Lower lobe of right lung (tissue), 2 donors: ENCODE results near the gene CFAP77. TPM values are rescaled to one million over a fixed set of nuclear protein-coding genes. Genes with fewer than 3 reads are reported as not detected.

ENCODE experiments used
- ATAC-seq, 2 donors: fragments of 200-7000 bp; cut with Tn5 transposase; one replicate each; pipeline ENCODE4 v1.9.1; 2020 to 2022; ENCODE audit warnings: mild to moderate bottlenecking in 2 of 2, moderate library complexity in 2 of 2
- DNase-seq: peaks from one replicate; pipeline ENCODE4 v3.0.0-alpha.2; 2020
- H3K27ac ChIP-seq: fragments of 200-600 bp; one replicate; pipeline ENCODE4 v1.8.0; 2022
- H3K27me3 ChIP-seq: fragments of 200-600 bp; one replicate; pipeline ENCODE4 v1.8.0; 2022; ENCODE audit warnings: low read depth
- H3K36me3 ChIP-seq: fragments of 200-600 bp; one replicate; pipeline ENCODE4 v1.8.0; 2022; ENCODE audit warnings: mild to moderate bottlenecking
- H3K4me1 ChIP-seq: fragments of 200-600 bp; one replicate; pipeline ENCODE4 v1.8.0; 2022
- H3K4me3 ChIP-seq: fragments of 200-600 bp; one replicate; pipeline ENCODE4 v1.8.0; 2022; ENCODE audit warnings: mild to moderate bottlenecking
- H3K9me3 ChIP-seq: fragments of 200-600 bp; one replicate; pipeline ENCODE4 v1.8.0; 2022
- intact Hi-C: fragments of 100-400 bp; cut with DNase I; formaldehyde crosslinking; loops from one replicate; pipeline ENCODE4 v1.11.0; 2022
- total RNA-seq: library from RNA; stranded (reverse); fragmentation: NEBNext Ultra II Directional; extraction: Animal tissue kit (Norgen Biotek cat#: 25700); gene quantifications from one replicate; pipeline ENCODE4 v1.2.1, GENCODE V29; 2021
- TF ChIP-seq, protein P1 (sequence below): fragments of 200-600 bp; IDR thresholded peaks from one replicate; pipeline ENCODE4 v1.8.0; 2022; ENCODE audit warnings: antibody characterized with exemption, mild to moderate bottlenecking
- donor health status: DM: no; HTN: yes; CAD: no; lungs with severe emphysema.

The CFAP77 gene
- total RNA-seq, 1 donor from 2014 or later = 3.7 TPM

DNA sequence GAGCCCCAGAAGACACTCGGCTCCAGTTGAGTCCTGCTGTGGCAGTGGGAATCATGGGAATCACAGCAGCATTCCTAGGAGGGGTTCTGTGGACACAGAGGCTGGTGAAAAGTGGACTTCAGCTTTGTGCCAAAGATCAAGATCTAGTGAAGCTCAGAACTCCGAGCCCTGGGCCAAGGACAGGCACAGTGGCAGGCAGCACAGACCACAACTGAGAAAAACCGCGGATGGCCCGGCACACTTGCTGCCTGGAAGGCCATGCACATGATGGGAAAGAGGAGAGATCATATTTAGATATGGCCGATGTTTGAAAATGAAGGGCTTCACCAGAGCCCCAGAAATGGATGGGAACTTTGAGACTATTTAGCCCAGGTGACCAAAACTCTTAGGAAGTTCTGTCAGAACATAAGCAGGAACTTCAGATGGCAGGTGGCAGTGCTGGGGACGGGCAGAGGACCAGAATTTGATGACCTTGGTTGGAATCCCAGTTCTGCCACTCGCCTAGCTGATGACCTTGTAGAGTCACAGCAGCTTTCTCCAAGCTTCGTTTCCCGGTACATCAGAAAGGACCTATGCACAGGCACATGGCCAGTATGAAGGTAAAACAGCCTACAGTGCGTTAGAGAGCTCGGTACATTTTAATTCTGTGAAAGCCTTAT, 190.4 kb downstream of the CFAP77 start:
- Histone ChIP-seq H3K4me3 (no peak overlapping the region), H3K4me1 (no peaks in the 10 kb centered on the region), H3K27me3 (no peaks in the 10 kb centered on the region), H3K27ac (no peak overlapping the region), H3K9me3 (no peaks in the 10 kb centered on the region), H3K36me3 (peaks cover 49% of the 10 kb centered on the region)
- TF ChIP-seq, protein P1, sequence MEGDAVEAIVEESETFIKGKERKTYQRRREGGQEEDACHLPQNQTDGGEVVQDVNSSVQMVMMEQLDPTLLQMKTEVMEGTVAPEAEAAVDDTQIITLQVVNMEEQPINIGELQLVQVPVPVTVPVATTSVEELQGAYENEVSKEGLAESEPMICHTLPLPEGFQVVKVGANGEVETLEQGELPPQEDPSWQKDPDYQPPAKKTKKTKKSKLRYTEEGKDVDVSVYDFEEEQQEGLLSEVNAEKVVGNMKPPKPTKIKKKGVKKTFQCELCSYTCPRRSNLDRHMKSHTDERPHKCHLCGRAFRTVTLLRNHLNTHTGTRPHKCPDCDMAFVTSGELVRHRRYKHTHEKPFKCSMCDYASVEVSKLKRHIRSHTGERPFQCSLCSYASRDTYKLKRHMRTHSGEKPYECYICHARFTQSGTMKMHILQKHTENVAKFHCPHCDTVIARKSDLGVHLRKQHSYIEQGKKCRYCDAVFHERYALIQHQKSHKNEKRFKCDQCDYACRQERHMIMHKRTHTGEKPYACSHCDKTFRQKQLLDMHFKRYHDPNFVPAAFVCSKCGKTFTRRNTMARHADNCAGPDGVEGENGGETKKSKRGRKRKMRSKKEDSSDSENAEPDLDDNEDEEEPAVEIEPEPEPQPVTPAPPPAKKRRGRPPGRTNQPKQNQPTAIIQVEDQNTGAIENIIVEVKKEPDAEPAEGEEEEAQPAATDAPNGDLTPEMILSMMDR = no peak
- DNase-seq (no peak), ATAC-seq (no peak)
- intact Hi-C loops = no loop called here

DNA sequence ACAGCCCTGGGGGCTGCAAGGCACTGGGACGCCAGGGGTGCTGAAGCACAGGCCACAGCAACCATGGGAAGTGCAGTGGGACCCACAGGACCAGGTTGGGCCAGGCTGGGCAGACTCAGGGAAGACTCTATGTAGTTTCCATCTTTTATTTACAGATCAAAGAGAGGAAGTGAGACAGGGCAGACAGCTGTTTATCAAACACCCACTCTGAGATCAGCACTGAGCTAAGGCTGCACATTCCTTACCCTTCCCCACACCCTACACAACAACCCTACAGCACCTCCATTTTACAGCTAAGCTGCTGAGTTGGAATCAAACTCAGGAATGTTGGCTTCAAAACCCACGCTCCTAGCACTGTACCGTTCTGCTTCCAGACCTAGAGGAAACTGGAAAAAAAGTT, 192.2 kb downstream of the CFAP77 start:
- Histone ChIP-seq H3K4me3 (no peak overlapping the region), H3K36me3 (peaks cover 57% of the 10 kb centered on the region), H3K27me3 (no peaks in the 10 kb centered on the region), H3K27ac (no peak overlapping the region), H3K4me1 (no peaks in the 10 kb centered on the region), H3K9me3 (no peaks in the 10 kb centered on the region)
- ATAC-seq (no peak), DNase-seq (no peak)
- TF ChIP-seq, protein P1 = no peak
- intact Hi-C loops = no loop called here

DNA sequence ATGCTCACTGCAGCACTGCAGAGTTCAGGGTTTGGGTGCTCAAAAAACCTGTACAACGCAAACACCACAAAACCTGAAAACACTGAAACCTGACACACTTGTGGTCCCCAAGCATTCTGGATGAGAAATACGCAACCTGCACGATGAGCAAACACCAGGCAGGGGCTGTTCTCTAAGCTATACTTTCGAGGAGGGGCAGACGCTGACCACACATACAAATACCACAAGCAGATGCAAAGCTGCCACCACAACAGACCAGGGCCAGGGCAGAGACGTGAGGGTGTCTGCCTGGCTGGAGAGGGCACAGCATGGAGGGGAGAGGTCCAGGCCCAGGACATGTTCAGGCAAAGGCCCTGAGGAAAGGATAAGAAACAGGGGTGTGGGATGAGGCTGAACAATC, 195.4 kb downstream of the CFAP77 start:
- Histone ChIP-seq H3K4me1 (no peaks in the 10 kb centered on the region), H3K27ac (no peak overlapping the region), H3K27me3 (no peaks in the 10 kb centered on the region), H3K4me3 (no peak overlapping the region), H3K36me3 (peaks cover 80% of the 10 kb centered on the region), H3K9me3 (no peaks in the 10 kb centered on the region)
- TF ChIP-seq, protein P1 = no peak
- DNase-seq (no peak), ATAC-seq (no peak)
- intact Hi-C loops = no loop called here

DNA sequence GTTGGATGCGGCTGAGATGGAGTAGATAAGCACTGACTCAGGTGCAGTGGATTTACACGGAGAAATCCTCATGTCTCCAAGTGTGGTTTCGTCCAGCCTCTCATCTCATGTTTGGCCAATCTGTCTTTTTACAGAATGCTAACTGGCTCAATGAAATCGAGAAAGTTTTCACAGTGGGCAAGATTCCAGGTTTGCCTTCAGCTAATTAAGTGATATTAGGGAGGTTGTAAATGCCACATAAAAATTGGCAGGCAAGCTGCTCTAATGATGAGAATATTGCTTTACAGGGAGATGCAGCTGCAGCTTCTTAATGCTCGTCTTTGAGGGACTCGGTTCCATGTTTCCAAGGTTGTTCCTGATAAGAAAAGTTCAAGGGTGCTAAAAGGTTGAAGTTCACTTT, 196.1 kb downstream of the CFAP77 start:
- TF ChIP-seq, protein P1 = no peak
- Histone ChIP-seq H3K36me3 (peaks cover 80% of the 10 kb centered on the region), H3K4me1 (no peaks in the 10 kb centered on the region), H3K27me3 (no peaks in the 10 kb centered on the region), H3K9me3 (no peaks in the 10 kb centered on the region), H3K27ac (no peak overlapping the region), H3K4me3 (no peak overlapping the region)
- intact Hi-C loops = no loop called here
- no peak for ATAC-seq
- DNase-seq = no peak

DNA sequence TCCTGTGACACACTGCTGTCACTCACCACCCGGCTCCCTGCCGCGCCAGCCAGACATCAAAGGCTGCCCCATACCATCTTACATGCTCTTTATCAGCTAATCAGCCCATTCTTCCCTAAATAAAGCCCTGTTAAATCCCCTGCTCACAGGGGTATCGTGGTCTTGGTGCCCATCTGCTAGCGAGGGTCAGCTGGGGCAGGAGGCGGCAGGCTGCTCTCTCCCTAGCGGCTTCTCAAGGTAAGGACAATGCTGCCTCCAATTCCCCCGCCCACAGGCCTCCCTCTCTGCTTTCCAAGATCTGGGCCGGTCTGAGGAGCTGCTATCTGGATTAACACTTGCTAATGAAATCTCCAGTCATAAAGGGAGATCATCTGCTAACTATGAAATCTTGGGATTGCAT, 199.2 kb downstream of the CFAP77 start:
- Histone ChIP-seq H3K36me3 (peaks cover 95% of the 10 kb centered on the region), H3K27me3 (no peaks in the 10 kb centered on the region), H3K27ac (no peak overlapping the region), H3K4me1 (no peaks in the 10 kb centered on the region), H3K4me3 (no peak overlapping the region), H3K9me3 (no peaks in the 10 kb centered on the region)
- ATAC-seq (no peak), DNase-seq (no peak)
- intact Hi-C loops = no loop called here
- TF ChIP-seq, protein P1 = no peak
